Ovary (tissue), 3 donors: ENCODE data around the gene MTG1.

Experiments
- CTCF ChIP-seq, 3 donors: fragments of 450-650 bp in 2 of 3; fragments of 200-600 bp in 1 of 3; IDR thresholded peaks; one replicate each; pipeline versions ENCODE4 v1.5.1 to v1.8.0; 2016 to 2022; ENCODE audit warnings: antibody characterized with exemption in 3 of 3, mild to moderate bottlenecking in 1 of 3
- EP300 ChIP-seq: sonication (generic); formaldehyde crosslinking; IDR thresholded peaks from one replicate; pipeline ENCODE4 v1.6.1; 2017; ENCODE audit warnings: antibody characterized with exemption
- POLR2A ChIP-seq: fragments of 450-650 bp; IDR thresholded peaks from one replicate; pipeline ENCODE4 v1.6.1; 2017; ENCODE audit warnings: antibody characterized with exemption, mild to moderate bottlenecking, moderate library complexity
- donor health status: DM: no; HTN: no; CAD: no.

- TF ChIP-seq CTCF (IDR thresholded peaks at IDR 0.05) (no peak), EP300 (no peak), POLR2A (no peak)
Measured at GRCh38 chr10:133455611-133456031, 61.7 kb downstream of the MTG1 start.
